Loucy (cell line): ENCODE data around the gene FHAD1.

Experiments
- H2AFZ ChIP-seq: fragments of 200-600 bp; sonication (generic); 2 replicates; pipeline ENCODE4 v1.6.0; 2016; ENCODE audit warnings: antibody characterized with exemption, mild to moderate bottlenecking, low read length, moderate library complexity
- H3F3A ChIP-seq: fragments of 200-600 bp; 2 replicates; pipeline ENCODE4 v1.6.0; 2016; ENCODE audit warnings: antibody characterized with exemption, low read depth, mild to moderate bottlenecking
- H3K27me3 ChIP-seq: fragments of 200-600 bp; sonication (generic); 2 replicates; pipeline ENCODE4 v1.6.1; 2014; ENCODE audit warnings: low read length, mild to moderate bottlenecking; ENCODE audit not compliant: insufficient read depth, poor library complexity, severe bottlenecking
- H3K36me3 ChIP-seq: fragments of 200-600 bp; sonication (generic); 2 replicates; pipeline ENCODE4 v1.6.1; 2016; ENCODE audit warnings: low read length; ENCODE audit not compliant: insufficient read depth
- H3K4me1 ChIP-seq: fragments of 200-600 bp; sonication (generic); 2 replicates; pipeline ENCODE4 v1.5.1; 2014; ENCODE audit warnings: low read length, mild to moderate bottlenecking; ENCODE audit not compliant: insufficient read depth, poor library complexity, severe bottlenecking
- H3K4me2 ChIP-seq: fragments of 200-600 bp; sonication (generic); 2 replicates; pipeline ENCODE4 v1.6.0; 2014; ENCODE audit warnings: antibody characterized with exemption, low read length, low read depth, mild to moderate bottlenecking; ENCODE audit not compliant: poor library complexity, severe bottlenecking
- H3K4me3 ChIP-seq: fragments of 200-600 bp; sonication (generic); 2 replicates; pipeline ENCODE4 v1.5.1; 2014; ENCODE audit warnings: low read length, mild to moderate bottlenecking, mixed read lengths; ENCODE audit not compliant: poor library complexity, severe bottlenecking
- H3K79me2 ChIP-seq: fragments of 200-600 bp; sonication (generic); 2 replicates; pipeline ENCODE4 v1.6.1; 2014; ENCODE audit warnings: low read length; ENCODE audit not compliant: insufficient read depth
- H3K9ac ChIP-seq: fragments of 200-600 bp; sonication (generic); 2 replicates; pipeline ENCODE4 v1.6.0; 2014; ENCODE audit warnings: mild to moderate bottlenecking, low read depth, low read length, moderate library complexity; ENCODE audit not compliant: poor library complexity, severe bottlenecking
- H3K9me2 ChIP-seq: fragments of 200-600 bp; sonication (generic); replicated peaks from 2 replicates; pipeline ENCODE4 v1.6.1; 2016; ENCODE audit warnings: low read depth, low read length, mixed read lengths
- H3K9me3 ChIP-seq: fragments of 200-600 bp; sonication (generic); 2 replicates; pipeline ENCODE4 v1.6.1; 2014; ENCODE audit warnings: mild to moderate bottlenecking, antibody characterized with exemption, low read length, low read depth; ENCODE audit not compliant: insufficient read depth
- H4K20me1 ChIP-seq: fragments of 200-600 bp; sonication (generic); 2 replicates; pipeline ENCODE4 v1.6.0; 2014; ENCODE audit warnings: antibody characterized with exemption, low read length, mild to moderate bottlenecking; ENCODE audit not compliant: insufficient read depth, poor library complexity, severe bottlenecking
- EZH2phosphoT487 ChIP-seq: fragments of 200-600 bp; IDR thresholded peaks from 2 replicates; pipeline ENCODE4 v1.6.1; 2018; ENCODE audit warnings: antibody characterized with exemption, mild to moderate bottlenecking, moderate library complexity, borderline replicate concordance
- TF ChIP-seq, protein P1 (sequence below): fragments of 200-600 bp; sonication (generic); conservative IDR thresholded peaks from 2 replicates; pipeline ENCODE4 v1.5.1; 2014; ENCODE audit warnings: mild to moderate bottlenecking, antibody characterized with exemption, low read length

Gene FHAD1

DNA sequence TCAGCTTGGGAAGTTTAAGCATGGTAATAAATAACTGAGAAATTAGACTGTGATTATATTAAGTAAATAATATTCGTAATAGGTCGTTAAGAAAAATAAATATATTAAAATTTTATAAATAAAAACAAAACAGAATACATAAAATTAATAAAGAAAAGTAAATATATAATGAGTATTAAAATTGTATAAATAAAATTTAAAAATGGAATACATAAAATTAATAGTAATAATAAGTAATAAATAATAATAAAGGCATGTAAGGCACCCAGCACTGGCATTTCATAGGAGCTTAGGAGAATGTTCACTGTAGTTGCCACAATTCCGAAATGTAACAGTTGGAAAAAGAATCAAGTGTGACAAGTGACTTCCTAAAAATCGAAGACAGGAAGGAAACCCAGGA is 45.8 kb upstream of the FHAD1 start:
- Histone ChIP-seq H3K27me3 (no peaks in the 10 kb centered on the region), H3K36me3 (no peaks in the 10 kb centered on the region), H3K9me3 (no peaks in the 10 kb centered on the region), H3K4me2 (no peak overlapping the region), H3K4me3 (no peak overlapping the region), H4K20me1 (no peaks in the 10 kb centered on the region), H3K9ac (no peak overlapping the region), H3K9me2 (no peaks in the 10 kb centered on the region), H3K4me1 (no peaks in the 10 kb centered on the region), H3K79me2 (no peaks in the 10 kb centered on the region), H2AFZ (no peak overlapping the region), H3F3A (no peaks in the 10 kb centered on the region)
- TF ChIP-seq, protein P1, sequence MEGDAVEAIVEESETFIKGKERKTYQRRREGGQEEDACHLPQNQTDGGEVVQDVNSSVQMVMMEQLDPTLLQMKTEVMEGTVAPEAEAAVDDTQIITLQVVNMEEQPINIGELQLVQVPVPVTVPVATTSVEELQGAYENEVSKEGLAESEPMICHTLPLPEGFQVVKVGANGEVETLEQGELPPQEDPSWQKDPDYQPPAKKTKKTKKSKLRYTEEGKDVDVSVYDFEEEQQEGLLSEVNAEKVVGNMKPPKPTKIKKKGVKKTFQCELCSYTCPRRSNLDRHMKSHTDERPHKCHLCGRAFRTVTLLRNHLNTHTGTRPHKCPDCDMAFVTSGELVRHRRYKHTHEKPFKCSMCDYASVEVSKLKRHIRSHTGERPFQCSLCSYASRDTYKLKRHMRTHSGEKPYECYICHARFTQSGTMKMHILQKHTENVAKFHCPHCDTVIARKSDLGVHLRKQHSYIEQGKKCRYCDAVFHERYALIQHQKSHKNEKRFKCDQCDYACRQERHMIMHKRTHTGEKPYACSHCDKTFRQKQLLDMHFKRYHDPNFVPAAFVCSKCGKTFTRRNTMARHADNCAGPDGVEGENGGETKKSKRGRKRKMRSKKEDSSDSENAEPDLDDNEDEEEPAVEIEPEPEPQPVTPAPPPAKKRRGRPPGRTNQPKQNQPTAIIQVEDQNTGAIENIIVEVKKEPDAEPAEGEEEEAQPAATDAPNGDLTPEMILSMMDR: no peak
- TF ChIP-seq EZH2phosphoT487: no peak

DNA sequence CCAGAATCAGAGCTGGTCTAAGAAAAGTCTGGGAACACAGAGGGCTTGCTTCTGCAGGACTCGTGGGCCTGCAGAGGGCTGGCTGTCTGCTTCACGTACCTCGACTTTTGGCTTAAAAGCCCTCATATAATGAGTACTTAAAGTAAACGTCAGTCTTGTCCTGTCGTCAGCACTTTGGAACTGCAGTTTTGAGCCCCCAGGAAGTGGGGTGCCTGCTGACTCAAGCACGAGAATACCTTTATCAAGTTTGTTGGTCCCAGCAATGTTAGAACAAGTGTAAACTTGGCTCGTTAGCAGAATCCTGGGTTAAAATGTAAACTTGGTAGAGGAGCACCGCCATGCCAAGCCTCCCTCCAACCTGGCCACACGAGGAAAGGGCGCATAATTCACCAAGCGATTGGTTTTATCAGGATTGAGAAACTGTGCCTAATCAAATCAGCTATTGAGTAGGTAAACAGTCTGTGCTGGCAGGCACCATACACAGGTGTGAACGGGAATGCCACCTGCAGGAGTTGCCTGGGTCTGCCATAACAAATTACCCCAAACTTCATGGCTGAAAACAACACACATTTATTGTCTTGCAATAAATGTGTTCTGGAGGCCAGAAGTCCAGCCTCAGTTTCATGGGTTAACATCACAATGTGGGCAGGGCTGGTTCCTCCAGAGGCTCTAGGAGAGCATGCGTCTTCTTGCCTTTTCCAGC is 45.0 kb upstream of the FHAD1 start:
- H3K27me3 ChIP-seq: no peaks in the 10 kb centered on the region
- H3K36me3 ChIP-seq: no peaks in the 10 kb centered on the region
- H3K4me3 ChIP-seq: no peak overlapping the region
- no peaks in the 10 kb centered on the region for H3K9me2 ChIP-seq
- no peak overlapping the region for H3K9ac ChIP-seq
- no peak overlapping the region for H2AFZ ChIP-seq
- H3K9me3 ChIP-seq: no peaks in the 10 kb centered on the region
- TF ChIP-seq, protein P1: no peak
- TF ChIP-seq EZH2phosphoT487: no peak
- no peaks in the 10 kb centered on the region for H3K4me1 ChIP-seq
- H3K4me2 ChIP-seq: no peak overlapping the region
- H3K79me2 ChIP-seq: no peaks in the 10 kb centered on the region
- H4K20me1 ChIP-seq: no peaks in the 10 kb centered on the region
- H3F3A ChIP-seq: no peaks in the 10 kb centered on the region

DNA sequence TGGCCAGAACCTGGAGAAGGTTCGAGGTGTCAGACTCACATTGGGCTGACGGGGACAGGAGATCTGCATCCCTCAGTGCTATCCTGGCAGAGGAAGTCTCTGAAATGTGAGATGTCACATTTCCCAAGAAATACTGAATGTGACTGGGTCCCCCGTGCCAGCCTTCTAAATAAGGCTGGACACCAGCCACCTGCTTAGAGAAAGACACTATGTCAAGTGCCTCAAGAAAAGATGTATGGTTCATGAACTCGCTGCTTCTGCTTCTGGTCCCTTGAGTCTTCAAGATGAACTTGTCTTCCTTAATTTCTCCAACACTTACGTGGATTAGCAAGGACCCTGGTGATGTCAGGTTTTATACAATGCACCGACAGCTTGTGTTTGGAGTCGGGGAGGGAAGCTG is 42.1 kb upstream of the FHAD1 start:
- no peak overlapping the region for H2AFZ ChIP-seq
- no peaks in the 10 kb centered on the region for H3K4me1 ChIP-seq
- no peaks in the 10 kb centered on the region for H3F3A ChIP-seq
- TF ChIP-seq, protein P1: no peak
- TF ChIP-seq EZH2phosphoT487: no peak
- H3K27me3 ChIP-seq: no peaks in the 10 kb centered on the region
- H3K4me3 ChIP-seq: no peak overlapping the region
- no peaks in the 10 kb centered on the region for H3K36me3 ChIP-seq
- H4K20me1 ChIP-seq: no peaks in the 10 kb centered on the region
- H3K9ac ChIP-seq: no peak overlapping the region
- H3K79me2 ChIP-seq: no peaks in the 10 kb centered on the region
- H3K9me2 ChIP-seq: no peaks in the 10 kb centered on the region
- no peak overlapping the region for H3K4me2 ChIP-seq
- H3K9me3 ChIP-seq: no peaks in the 10 kb centered on the region
